Measurements from ENCODE around the gene AQP5.

- no peak for TF ChIP-seq CTCF (IDR thresholded peaks at IDR 0.05)
- TF ChIP-seq POLR2A (IDR thresholded peaks at IDR 0.05), result no peak
Observed at GRCh38 chr12:49960474-49961110, 1.1 kb upstream of the AQP5 start.
